ENCODE measurements around the gene KDM5B.
"Not testable (repeated sequence)": the region's sequence is repeated elsewhere in the genome, so short reads cannot be mapped to it uniquely, and the experiment has no call there.

Gene KDM5B

DNA sequence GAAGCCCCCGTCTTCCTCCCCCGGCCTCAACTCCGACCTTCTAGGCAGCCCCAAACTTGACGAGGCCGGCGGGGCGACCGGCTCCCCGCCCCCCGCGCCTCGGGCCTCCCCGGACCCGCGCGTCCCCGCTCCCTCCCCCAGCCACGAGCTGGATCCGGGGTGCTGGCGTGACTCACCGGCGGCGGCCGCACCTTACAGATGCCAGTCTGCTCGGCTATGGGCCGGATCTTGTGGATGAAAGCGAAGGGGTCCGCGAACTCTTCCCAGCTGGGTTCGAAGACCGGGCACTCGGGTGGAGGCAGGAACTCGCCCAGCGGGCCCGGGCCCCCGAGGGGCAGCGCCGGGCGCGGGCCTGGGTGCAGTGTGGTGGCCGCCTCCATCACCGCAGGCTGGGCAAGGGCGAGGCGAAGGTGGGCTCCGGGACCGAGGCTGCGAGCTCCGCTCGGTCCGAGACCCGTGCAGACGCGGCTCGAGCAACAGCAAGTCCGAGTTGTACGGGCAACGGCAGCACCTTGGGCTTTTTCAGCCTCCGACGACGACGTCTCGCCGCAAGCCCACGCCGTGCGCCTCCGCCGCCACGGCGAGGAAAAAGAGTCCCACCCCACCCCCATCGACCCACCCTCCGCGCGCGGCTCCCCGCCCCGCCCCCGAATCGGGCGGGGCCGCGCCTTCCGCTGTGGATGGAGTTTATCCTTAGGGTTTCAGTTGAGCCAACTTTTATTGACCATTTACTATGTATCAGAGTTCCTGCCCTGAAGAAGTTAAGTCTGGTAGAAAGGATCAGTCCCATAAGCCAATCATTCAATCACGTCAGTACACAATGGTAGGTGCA is at the start of gene KDM5B:
Gene KDM5B (minus strand): TSS at position 496 of the 832 bp plus-strand sequence. CDS start 116 bp downstream, at position 380.
- DNase-seq (ENCODE audit: low read depth in 1 of 2, low spot score in 1 of 2): peak; percentile 37 to 55

DNA sequence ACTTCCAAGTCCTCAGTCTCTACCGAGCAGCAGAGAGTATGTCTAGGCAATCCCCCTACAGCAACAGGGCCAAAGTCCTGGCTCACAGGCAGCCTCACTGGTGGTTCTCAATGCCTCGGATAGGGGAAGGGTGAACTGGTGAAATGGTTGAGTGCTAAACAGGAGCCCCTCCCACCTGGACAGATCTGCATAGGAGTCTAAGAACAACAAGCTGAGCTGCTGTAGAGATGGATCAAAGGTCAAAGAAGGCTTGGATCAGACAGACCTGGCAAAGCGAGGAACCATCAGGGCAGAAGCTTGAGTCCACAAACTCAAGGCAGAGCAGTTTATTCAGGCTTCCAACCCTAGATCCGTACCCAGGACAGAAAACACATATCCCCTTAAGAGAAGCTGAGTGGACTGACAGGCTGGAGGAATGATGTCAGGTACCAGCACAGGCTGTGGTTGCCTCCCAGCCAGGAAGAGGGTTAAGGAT is 49.0 kb upstream of the KDM5B start:
- DNase-seq (ENCODE audit: low read depth in 1 of 2, low spot score in 1 of 2): no peak

DNA sequence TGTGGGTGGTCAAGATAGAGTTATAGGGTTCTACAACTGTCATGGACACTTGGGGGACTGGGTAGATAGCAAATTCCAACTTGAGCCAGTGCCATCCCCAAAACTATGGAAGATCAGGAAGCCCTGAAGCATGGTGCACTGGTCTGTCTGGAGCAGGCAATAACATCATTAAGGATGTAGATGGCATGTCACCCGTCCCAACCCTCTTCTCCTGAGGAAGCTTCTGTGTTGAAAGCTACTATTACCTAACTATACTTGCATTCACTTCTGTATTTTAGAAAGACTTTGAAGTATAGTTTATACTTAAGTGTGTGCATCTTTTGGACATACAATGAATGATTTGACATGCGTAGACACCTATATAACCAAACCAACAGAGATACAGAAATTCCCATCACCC is 47.8 kb upstream of the KDM5B start:
- no peak for DNase-seq (ENCODE audit: low read depth in 1 of 2, low spot score in 1 of 2)

DNA sequence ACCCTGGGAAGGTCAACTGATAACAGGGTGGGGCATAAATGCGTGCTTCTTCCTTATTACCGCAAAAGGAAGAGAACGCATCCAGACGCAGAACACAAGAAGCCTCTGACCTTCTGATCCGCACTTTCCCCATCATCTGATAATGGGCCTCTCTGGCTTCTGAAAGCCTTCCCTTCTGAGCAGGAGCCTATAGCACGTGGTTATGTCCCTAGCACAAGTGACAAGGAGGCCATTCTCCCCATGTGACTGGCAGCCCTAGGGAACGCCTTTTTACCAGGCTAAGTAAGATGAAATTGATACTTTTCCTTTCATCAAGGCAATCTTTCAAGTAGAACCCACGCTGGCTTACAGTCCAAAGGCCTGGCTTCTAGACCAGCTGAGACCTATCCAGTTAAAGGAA is 46.6 kb upstream of the KDM5B start:
- DNase-seq (ENCODE audit: low read depth in 1 of 2, low spot score in 1 of 2): no peak

DNA sequence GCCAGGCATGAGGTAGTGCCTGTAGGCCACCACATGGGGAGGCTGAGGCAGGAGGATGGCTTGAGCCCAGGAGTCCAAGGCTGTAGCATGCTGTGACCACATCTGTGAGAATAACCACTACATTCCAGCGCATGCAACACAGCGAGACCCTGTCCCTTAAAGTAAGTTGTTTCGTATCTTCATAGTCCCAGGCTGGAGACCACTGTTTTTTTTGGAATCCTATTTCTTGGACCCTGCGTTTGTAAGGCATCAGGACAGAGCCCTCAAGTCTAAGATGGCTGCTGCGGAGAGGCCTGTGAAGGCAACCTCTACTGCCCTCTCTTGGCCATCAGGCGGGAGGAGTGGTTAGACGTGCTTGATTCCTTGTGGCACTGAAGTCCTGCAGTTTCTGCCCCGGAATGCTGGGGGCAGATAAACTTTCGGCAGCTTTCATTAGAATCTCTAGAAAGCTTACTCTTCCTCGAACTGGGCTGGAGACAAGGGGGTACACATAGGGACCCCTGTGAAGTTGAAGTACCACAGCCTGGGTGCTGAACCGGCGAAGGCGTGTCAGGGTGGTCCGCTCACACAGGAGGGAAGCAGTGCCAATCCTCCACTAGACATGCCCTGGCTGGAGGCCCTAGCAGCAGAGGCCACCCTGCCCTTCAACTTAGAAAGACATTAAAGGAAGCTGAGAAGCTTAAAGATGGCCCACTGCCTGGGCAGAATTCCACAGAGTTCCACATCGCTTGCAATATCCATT is 44.1 kb upstream of the KDM5B start:
- no peak for DNase-seq (ENCODE audit: low read depth in 1 of 2, low spot score in 1 of 2)

DNA sequence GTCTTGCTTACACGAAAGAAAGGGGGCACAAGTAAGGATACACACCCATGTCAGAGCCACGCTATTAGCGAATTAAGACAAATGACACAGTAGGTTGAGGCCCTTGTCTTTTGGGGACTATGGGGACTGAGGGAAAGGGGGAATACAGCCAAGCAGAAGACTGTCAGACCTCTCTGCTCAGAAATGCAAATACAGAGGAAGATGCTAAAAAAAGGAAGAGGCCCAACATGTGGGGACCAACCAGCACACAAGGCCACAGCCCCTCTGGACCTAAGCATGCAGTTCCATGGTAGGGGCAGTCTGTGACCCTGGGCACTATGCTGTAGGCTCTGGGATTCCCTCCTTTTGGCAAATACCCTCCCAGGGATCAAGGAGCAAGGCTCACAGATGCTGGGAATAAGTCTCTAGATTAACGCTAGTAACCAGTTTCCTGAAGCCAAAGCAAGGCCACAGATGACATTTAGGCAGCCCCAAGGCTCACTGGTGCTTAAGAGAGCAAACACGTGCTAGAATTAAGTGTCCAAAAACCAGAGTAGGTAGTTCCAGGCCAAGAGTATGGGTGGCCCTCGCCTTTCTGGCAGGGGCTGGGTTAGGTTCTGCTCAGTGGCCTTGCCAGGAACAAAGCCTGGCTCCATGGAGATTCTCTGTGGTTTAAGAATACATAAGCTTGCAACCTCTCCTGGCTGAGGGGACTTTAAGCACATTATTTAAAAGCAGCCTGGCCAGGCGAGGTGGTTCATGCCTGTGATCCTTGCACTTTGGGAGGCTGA is 42.6 kb upstream of the KDM5B start:
- DNase-seq (ENCODE audit: low read depth in 1 of 2, low spot score in 1 of 2): no peak

DNA sequence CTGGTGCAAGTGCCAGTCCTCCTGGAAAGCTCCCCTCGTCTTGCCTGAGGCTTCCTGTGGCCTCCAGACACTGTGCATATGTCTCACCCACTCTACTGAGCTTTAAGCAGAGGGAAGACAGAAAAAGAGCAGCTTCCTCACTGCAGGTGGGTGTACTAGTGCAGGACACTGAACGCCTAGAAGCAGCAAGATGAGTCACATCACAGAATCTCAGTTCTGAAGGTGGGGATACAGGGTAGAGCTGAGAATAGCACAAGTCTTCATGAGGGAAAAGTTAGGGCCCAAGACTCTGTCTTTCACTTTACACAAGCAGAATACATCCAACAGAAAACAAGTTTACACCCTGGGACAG is 39.9 kb upstream of the KDM5B start:
- DNase-seq (ENCODE audit: low read depth in 1 of 2, low spot score in 1 of 2): no peak

DNA sequence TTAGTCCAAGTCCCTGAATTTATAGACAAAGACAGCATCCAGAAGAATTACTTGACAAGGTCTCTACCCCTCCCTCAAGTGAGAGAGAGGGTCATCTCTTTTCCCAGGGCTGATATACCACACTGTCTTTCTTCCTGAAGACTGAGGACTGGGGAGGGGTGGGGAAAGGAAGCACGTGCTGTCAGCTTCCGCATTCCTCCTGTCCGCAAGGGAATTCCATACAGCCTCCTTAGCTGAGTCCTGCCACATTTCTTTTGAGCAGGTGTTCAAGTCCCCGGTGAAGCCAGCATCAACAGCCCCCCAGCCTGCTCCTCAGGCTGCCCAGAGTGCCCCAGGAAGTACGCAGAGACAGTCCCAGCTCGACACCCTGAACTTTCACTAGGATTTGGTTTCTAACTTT is 36.7 kb upstream of the KDM5B start:
- DNase-seq (ENCODE audit: low read depth in 1 of 2, low spot score in 1 of 2): no peak

DNA sequence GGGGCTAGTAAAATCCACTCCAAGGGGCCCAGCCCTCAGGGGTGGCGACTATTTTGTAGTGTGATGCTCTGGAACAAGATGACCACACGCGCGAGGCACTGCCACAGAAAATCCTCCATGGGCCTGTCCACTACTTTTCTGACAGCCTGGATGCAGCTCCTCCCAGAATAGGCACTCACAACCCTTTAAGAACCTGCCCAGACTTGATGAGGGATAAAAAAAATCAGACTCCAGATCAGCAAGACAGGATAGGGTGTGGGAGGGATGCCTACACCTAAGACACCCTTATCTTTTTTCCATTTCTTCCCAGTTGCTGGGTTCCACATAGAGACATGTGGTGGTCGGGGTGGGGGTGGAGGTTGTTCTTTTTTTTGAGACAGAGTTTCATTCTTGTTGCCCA is 36.0 kb upstream of the KDM5B start:
- no peak for DNase-seq (ENCODE audit: low read depth in 1 of 2, low spot score in 1 of 2)

DNA sequence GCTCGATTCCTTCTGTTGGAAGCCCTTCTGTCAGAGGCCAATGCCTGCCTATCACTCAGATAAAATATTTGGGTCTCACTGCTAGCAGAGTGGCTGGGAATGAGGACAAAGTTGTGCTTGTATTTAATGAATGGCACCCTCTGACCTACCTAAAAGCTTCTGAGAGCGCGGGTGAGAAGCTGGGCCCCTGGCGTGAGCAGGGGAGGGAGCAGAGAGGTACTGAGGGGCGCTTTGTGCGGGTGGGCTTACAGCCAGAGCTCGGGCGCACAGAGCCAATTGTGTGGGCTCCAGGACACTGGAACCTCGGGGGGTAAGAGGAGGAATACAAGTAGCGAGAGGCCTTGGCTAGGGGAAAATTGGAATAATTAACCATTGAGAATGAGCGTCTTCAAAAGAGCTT is 34.9 kb upstream of the KDM5B start:
- no peak for DNase-seq (ENCODE audit: low read depth in 1 of 2, low spot score in 1 of 2)

DNA sequence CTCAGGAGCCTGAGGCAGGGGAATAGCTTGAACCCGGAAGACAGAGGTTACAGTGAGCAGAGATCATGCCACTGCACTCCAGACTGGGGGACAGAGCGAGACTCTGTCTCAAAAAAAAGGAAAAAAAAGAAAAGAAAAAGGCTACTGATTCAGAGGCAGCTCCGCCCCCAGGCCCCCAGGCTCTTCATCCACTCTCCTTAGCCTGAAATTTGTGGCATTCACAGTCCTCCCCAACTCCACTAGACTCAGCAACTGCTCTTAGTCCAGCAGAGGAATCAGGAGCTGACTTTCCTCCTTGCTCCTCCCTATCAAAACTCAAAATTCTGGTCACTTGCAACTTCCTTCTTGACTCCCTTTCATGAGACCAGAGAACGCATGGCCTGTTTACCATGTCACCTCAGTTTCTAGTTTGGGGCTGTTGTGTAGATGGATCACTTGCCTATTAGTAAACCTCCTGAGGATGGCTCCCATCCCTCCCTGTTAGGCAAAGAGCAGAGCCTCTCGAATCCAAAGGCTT is 29.6 kb upstream of the KDM5B start:
- DNase-seq (ENCODE audit: low read depth in 1 of 2, low spot score in 1 of 2): no peak

DNA sequence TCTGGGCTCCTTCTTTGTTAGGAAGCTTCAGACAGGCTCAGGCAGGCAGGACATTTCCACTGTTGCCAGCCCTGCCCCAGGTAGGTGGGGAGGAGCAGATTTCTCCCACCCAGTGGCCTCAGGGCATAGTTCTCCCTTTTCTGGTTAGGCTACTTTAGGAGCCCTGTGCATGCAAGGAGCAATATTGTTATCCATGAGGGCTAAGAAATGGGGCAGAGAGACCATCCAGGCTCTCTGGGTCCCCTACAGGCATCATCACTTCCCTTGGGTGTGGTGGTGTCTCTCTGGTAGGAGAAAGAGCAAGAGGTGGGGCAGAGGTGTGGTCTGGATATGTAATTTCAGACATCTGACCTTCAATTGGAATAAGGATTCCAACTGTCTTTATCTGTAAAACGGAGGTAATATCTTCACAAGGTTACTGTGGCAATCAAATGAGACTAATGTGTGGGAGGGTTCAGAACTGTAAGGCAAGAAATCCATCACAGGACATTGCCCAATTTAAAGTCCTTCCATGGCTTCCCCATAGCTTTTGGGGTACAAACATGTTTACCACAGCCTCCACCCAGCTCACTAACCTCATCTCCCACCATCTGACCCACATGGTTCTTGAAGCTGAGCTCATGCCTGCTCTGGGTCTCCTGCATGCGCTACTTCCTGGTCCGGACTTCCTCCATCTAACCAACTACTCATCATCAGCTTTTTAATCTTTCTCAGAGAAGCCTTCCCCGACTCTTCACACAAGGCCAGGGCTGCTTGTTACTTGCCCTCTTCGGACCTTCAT is 28.6 kb upstream of the KDM5B start:
- no peak for DNase-seq (ENCODE audit: low read depth in 1 of 2, low spot score in 1 of 2)

DNA sequence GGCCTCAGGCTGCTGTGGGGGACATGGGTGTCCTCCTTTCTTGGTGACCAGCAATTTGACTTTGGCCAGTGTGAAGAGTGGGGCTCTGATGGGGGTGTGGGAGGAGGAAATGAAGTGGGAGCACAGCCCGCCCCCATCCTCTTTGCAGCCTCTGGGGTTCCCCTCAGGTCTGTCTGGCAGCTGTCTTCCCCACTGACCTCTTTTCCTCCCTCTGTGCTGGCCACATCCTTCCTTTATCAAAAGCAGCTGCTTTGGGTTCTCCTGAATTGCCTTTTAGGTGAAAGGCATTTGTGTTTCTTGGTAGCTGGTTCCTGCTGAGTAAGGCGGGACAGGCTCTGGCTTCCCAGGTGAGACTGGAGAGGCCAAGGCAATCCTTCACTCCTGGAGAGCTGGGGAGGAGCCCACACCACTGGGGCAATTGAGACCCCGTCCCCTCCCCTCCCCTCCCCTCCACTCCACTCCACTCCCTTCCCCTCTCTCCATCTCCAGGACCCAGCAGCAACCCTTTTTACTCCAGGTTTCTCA is 27.4 kb upstream of the KDM5B start:
- DNase-seq (ENCODE audit: low read depth in 1 of 2, low spot score in 1 of 2): no peak

DNA sequence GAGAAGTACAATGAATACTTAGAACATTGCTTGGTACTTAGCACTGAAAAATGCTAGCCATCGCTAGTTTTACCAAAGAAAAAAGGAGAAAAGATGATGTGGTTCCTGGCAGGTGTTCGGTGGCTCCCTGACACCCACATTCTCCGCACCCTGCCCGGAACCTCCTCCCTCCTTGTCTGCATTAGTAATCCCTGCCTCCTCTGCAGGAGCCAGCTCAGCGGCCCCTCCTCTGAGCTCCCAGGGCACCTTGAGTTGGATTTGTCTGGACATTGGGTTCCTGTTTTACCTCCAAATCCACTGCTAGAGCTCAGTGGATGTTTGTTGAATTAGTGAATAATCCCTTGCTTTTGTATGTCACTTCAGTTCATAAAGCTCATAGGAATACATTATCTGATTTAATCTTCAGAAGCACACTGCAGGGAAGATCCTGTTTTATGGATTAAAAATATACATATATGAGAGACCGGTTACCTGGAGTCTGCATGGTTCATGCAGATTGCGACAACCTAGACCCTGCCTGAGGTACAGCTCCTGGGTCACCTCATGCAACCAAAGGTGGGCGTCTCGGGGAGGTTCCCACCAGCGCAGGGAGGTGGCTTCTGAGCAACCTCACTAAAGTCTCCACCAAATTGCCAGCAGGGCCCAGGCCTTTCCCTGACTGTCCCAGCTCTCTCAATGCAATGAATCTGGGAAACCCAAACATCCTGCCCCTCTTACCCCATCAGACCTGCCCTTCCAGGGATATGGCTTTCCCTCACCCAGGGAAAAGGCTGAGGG is 26.7 kb upstream of the KDM5B start:
- no peak for DNase-seq (ENCODE audit: low read depth in 1 of 2, low spot score in 1 of 2)

DNA sequence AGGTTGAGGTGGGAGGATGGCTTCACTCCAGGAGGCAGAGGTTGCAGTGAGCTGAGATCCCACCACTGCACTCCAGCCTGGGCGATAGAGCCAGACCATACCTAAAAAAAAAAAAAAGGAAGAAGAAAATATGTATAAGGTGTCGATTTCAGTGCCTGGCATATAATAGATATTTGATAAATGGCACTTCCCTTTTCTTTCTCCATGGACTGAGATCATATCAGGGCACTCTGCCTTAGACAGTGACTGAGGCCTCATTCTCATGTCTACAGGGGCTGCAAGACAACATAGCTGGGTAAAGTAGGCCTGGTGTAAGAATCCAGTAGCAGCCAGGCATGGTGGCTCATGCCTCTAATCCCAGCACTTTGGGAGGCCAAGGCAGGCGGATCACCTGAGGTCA is 23.7 kb upstream of the KDM5B start:
- no peak for DNase-seq (ENCODE audit: low read depth in 1 of 2, low spot score in 1 of 2)

DNA sequence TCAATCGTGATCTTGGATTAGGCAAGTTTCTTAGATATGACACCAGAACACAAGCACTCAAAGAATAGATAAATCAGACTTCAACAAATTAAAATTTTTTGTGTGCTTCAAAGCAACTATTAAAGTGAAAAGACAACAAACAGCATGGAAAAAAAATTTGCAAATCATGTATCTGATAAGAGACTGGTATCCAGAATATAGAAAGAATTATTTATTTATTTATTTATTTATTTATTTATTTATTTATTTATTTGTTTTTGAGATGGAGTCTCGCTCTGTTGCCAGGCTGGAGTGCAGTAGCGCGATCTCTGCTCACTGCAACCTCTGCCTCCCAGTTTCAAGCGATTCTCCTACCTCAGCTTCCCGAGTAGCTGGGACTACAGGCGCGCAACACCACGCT is 21.0 kb upstream of the KDM5B start:
- DNase-seq (ENCODE audit: low read depth in 1 of 2, low spot score in 1 of 2): not testable (repeated sequence)

DNA sequence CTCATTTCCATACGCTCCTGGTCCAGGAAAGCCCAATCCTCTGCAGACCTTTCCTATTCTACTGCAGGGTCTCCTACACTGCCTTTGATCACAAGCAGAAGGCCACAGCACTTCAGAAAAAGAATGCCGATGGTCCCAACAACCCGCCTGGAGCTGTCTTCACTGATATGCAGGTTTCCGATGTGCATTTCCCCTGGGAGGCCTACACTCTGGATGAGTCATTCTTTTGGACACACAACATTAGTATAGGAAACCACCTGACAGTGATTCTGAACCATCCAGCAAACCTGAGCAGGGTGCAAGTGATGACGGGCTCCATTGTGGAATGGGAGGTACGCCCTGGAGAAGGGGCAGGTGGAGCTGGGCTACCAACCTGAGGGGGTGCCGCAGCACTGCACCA is 17.5 kb upstream of the KDM5B start:
- DNase-seq (ENCODE audit: low read depth in 1 of 2, low spot score in 1 of 2): no peak

DNA sequence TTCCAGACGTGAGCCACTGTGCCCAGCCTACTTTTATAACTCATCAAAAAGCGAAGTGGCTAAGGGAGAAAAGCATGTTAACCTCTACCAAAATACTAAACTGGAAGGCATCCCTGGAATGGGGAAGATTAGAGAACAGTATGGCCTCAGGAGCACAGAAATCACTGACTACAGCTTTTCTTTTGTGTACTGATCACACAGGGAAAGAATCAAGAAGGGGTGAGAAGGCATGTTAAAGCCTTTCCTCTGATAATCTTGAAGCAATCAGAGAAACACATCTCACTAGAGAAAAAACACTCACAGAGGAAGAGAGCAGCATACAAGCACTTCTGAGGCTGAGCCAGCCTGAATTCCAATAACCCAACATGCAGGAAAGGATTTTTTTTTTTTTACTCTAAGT is 13.2 kb upstream of the KDM5B start:
- DNase-seq (ENCODE audit: low read depth in 1 of 2, low spot score in 1 of 2): no peak

DNA sequence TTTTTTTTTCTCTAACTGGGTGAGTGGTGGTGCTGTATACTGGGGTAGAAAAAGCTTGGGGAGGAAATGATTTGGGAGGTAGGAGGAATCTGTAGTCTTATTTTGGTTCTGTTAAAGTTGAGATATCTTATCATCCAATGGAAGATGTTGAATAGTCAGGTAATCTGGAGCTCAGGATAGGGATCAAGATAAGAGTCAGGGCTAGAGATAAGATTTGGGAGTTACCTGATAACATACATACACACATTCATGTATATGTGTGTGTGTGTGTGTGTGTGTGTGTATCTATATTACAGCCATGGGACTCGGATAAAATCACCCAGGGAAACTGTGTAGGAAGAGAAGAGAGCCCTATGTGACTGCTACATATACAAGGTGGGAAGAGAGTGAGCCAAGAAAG is 10.6 kb upstream of the KDM5B start:
- DNase-seq (ENCODE audit: low read depth in 1 of 2, low spot score in 1 of 2): no peak

DNA sequence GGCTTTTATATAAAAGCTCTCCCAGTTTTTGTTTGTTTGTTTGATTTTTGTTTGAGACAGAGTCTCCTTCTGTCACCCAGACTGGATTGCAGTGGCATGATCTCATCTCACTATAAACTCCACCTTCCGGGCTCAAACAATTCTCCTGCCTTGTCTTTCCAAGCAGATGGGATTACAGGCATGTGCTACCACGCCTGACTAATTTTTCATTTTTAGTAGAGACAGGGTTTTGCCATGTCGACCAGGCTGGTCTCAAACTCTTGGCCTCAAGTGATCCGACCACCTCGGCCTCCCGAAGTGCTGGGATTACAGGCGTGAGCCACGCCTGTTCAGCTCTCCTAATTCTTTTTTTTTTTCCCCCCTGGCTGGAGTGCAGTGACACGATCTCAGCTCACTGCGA is 6.9 kb upstream of the KDM5B start:
- DNase-seq (ENCODE audit: low read depth in 1 of 2, low spot score in 1 of 2): no peak
